Pancreas (tissue), 10 donors: Measurements from ENCODE around the gene TRPM3. TPM values are rescaled to one million over a fixed set of nuclear protein-coding genes. Genes with fewer than 3 reads are reported as not detected.

ENCODE experiments used
- ATAC-seq, 4 donors: fragments of 200-7000 bp; cut with Tn5 transposase; one replicate each; pipeline versions ENCODE4 v1.8.0 to v1.9.1; 2020; ENCODE audit warnings: mild to moderate bottlenecking in 4 of 4, moderate library complexity in 4 of 4
- DNase-seq, 6 donors: peaks; one replicate each; pipeline ENCODE4 v3.0.0-alpha.2; 2020
- FAIRE-seq: peaks from 2 replicates; lab custom pipeline; 2012; peaks lifted over from hg19 to GRCh38; lab: Jason Lieb, UNC
- H3K27ac ChIP-seq, 4 donors: fragments of 200-600 bp; sonication (generic); 1 replicate in 3 of 4; 2 replicates in 1 of 4; pipeline versions ENCODE4 v1.5.0 to v1.8.0; 2020
- H3K27me3 ChIP-seq, 4 donors: fragments of 200-600 bp; one replicate each; pipeline ENCODE4 v1.8.0; 2021
- H3K36me3 ChIP-seq, 3 donors: fragments of 200-600 bp; sonication (generic) in 1 of 3; one replicate each; pipeline versions ENCODE4 v1.5.0 to v1.8.0; 2020 to 2021
- H3K4me1 ChIP-seq, 3 donors: fragments of 200-600 bp; one replicate each; pipeline ENCODE4 v1.8.0; 2021
- H3K4me3 ChIP-seq, 4 donors: fragments of 200-600 bp; sonication (generic) in 2 of 4; one replicate each; pipeline versions ENCODE4 v1.5.0 to v1.8.0; 2020 to 2021
- H3K9me3 ChIP-seq, 4 donors: fragments of 200-600 bp; one replicate each; pipeline ENCODE4 v1.8.0; 2021
- WGBS, 2 donors: extraction: QIAGEN DNeasy Blood & Tissue Kit; methylation state at CpG; one replicate each; pipeline ENCODE4 v1.1.7; 2013; 5-methylcytosine and 5-hydroxymethylcytosine counted together
- intact Hi-C, 3 donors: fragments of 100-400 bp; cut with DNase I; formaldehyde crosslinking; loops; one replicate each; pipeline versions ENCODE4 v1.11.1 to v1.14.2; 2022
- polyA plus RNA-seq, 2 donors: library from polyadenylated mRNA; stranded (reverse); fragments of 200-250 nt; gene quantifications; one replicate each; pipeline ENCODE4 v1.2.3, GENCODE V29; 2013
- total RNA-seq, 6 donors: library from RNA; stranded (reverse); fragmentation: NEBNext Ultra II Directional in 4 of 6; extraction: Animal tissue kit (Norgen Biotek cat#: 25700) in 4 of 6; gene quantifications; one replicate each; pipeline versions ENCODE4 v1.2.1 to v1.2.4, GENCODE V29; 2021 to 2023
- TF ChIP-seq, protein P1 (sequence below), 4 donors: fragments of 200-600 bp; sonication (generic) in 3 of 4; IDR thresholded peaks; one replicate each; pipeline versions ENCODE4 v1.5.0 to v1.8.0; 2021; ENCODE audit warnings: antibody characterized with exemption in 4 of 4
- donor health status: healthy with polysubstance abuse.
- donor health status: DM: no; HTN: no; CAD: no; lungs with moderate emphysema.
- donor health status: DM: no; HTN: no; CAD: no.
- donor health status: control.
- donor health status: control.
- donor health status: Bipolar disorder and iron deficiency.
- donor health status: DM: yes; HTN: yes; CAD: no.
- donor health status: DM: no; HTN: no; CAD: no.
- donor health status: DM: no; HTN: no; CAD: no.
- donor health status: DM: yes; HTN: yes; CAD: no.

TRPM3 gene
- total and polyA plus RNA-seq, 8 donors, result 0.22 to 1.9 (median 0.76) TPM

DNA sequence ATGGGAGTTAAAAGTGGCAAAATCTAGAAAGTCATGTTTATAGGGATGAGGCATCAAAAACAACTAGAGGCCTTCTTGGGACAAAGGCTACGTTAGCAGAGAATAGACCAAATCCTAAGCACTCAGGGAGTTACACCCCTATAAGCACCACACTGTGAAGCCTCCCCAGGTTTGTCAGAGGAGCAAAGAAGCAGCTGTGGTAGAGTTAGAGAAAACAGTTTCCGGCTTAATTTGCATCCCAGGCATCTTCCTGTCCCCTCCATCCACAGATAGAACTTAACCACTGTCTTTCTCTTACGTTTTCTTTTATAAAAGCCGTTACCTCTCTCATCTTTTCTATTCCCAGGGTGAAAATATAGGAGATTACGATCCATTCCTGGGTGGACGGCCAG, 518.4 kb downstream of the TRPM3 start:
- H3K27ac ChIP-seq, result no peak overlapping the region
- no peaks in the 10 kb centered on the region for H3K36me3 ChIP-seq
- H3K4me1 ChIP-seq, result peaks cover 3 to 9% (median 7%) of the 10 kb centered on the region in 3 donors
- H3K27me3 ChIP-seq, result no peaks in the 10 kb centered on the region
- FAIRE-seq (no peak), ATAC-seq (no peak), DNase-seq (no peak)
- TF ChIP-seq, protein P1, sequence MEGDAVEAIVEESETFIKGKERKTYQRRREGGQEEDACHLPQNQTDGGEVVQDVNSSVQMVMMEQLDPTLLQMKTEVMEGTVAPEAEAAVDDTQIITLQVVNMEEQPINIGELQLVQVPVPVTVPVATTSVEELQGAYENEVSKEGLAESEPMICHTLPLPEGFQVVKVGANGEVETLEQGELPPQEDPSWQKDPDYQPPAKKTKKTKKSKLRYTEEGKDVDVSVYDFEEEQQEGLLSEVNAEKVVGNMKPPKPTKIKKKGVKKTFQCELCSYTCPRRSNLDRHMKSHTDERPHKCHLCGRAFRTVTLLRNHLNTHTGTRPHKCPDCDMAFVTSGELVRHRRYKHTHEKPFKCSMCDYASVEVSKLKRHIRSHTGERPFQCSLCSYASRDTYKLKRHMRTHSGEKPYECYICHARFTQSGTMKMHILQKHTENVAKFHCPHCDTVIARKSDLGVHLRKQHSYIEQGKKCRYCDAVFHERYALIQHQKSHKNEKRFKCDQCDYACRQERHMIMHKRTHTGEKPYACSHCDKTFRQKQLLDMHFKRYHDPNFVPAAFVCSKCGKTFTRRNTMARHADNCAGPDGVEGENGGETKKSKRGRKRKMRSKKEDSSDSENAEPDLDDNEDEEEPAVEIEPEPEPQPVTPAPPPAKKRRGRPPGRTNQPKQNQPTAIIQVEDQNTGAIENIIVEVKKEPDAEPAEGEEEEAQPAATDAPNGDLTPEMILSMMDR (IDR thresholded peaks at IDR 0.05), result no peak
- H3K9me3 ChIP-seq, result no peaks in the 10 kb centered on the region
- intact Hi-C loops, result loop anchor here in 2 of 3 donors (5.0 to 10.0 kb wide), 2 partner anchors 248 to 251 kb away; no protein-coding TSS in a partner anchor
- WGBS, 2 donors, result 73 to 83% methylated on average over 6 of the region's 6 CpGs
- H3K4me3 ChIP-seq, result no peak overlapping the region

DNA sequence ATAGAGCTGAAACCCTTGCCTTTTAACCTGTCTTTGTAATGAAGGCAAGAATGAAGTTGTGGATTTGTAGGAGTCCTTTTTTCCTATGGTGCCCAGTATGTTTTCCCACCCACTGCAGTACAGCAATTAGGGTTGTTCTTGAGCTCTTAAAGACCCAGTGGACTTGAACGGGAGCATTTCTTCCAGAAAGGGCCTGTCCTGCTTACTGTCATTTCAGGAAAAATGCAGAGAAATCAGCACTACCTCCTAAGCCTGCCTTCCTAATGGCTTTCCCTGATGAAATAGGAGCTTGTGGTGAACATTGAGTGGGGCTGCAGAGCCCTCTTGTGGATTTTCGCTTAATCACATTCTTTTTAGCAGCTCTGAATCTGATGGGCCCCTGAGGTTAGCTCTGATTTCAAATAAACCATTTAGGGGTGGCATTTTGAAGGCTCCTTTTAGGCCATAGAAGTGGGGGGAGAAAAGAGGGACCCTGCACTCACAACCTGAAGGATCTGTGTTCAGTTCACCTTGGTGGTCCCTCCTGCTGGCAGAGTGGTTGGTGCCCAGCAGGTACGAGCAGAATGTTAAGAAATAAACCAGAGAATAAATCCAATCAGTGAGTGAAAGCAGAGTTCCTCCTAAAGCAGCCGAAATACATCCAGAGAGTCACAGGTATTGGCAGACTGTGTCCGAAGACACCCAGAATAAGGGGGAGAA, 519.0 kb downstream of the TRPM3 start:
- no peaks in the 10 kb centered on the region for H3K27me3 ChIP-seq
- peak; percentile 85 to 91 (median 91) for ATAC-seq
- WGBS, 2 donors, result 37 to 42% methylated on average over 5 of the region's 5 CpGs
- H3K4me1 ChIP-seq, result peaks cover 3 to 9% (median 7%) of the 10 kb centered on the region in 3 donors
- FAIRE-seq, result peak; percentile 17
- no peak overlapping the region for H3K27ac ChIP-seq
- peak in 3 of 6 donors; percentile 33 to 69 (median 36) for DNase-seq
- no peaks in the 10 kb centered on the region for H3K9me3 ChIP-seq
- intact Hi-C loops, result loop anchor here in 2 of 3 donors (5.0 to 10.0 kb wide), 2 partner anchors 248 to 250 kb away; no protein-coding TSS in a partner anchor
- no peak overlapping the region for H3K4me3 ChIP-seq
- H3K36me3 ChIP-seq, result no peaks in the 10 kb centered on the region
- TF ChIP-seq, protein P1 (IDR thresholded peaks at IDR 0.05), result peak; percentile 31 to 72 (median 51)

DNA sequence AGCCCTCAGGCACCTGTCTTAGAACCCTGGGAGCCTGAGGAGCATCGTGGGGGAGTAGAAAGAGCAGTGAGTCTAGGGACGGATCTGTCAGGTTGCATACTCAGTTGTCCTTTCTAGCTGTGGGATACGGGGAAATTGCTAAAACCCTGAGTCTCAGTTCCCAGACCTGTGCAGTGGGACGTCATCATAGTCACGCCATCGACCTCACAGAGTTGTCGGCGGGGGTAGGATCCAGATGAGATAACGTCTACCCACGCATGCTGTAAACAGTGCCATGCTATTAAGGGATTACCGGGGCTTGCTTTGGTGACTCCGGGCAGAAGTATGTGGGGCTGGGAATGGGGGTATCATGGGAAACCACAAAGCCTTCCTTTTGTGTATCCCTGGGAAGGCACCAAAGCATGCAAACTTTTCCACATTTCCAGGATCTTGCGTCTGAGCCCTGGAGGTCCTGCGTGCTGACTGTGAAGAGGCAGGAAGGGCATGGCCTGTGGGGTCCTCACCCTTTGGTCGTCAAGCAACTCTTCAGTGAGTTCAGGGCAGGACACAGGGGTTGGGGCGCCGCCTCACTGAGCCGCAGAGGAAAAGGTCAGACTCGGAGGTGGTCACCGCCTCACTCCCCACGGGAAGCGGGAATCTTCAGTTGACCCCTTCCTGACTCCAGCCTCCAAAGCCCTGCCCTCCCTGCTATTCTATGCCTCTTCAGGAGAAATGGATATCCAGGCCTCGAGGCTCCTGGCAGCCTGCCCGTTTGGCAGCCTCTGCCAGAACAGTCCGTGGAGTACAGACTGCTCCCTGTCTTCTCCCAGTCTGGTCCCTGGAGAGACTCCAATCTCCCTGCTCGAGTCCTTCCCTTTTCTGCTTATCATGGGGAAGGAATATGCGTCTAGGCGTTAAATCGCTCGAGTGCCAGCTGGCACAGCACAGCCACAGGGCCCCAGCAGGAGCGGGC, 520.1 kb downstream of the TRPM3 start:
- H3K36me3 ChIP-seq, result no peaks in the 10 kb centered on the region
- no peaks in the 10 kb centered on the region for H3K27me3 ChIP-seq
- intact Hi-C loops, result loop anchor here in 2 of 3 donors (5.0 to 10.0 kb wide), 2 partner anchors 246 to 249 kb away; no protein-coding TSS in a partner anchor
- 46 to 48% methylated on average over 30 to 31 of the region's 31 CpGs for WGBS, 2 donors
- no peak overlapping the region for H3K4me3 ChIP-seq
- no peaks in the 10 kb centered on the region for H3K9me3 ChIP-seq
- DNase-seq (peak; percentile 65 to 94 (median 82)), FAIRE-seq (peak; percentile 5), ATAC-seq (peak; percentile 75 to 82 (median 78))
- H3K27ac ChIP-seq, result peak overlapping the region in 3 of 4 donors; percentile 28 to 57 (median 51)
- TF ChIP-seq, protein P1 (IDR thresholded peaks at IDR 0.05), result no peak
- H3K4me1 ChIP-seq, result peaks cover 3 to 9% (median 7%) of the 10 kb centered on the region in 3 donors

DNA sequence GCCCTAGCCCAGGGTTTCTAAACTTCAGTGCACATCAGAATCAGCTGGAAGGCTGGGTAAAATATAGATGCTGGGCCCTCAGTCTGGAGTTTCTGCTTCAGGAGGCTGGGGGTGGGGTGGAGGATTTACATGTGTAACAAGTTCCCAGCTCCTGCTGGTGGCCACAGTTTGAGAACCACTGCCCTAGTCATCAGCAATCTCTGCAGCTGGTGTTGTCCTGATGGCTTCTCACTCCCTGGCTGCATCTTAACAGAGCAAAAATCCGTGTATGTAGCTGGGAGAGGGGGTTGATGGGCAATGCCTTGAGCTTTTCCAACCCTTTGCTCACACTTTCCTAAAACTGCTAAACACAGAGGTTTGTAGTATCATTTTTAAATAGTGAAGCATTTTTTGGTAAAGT, 520.9 kb downstream of the TRPM3 start:
- no peak overlapping the region for H3K4me3 ChIP-seq
- intact Hi-C loops, result loop anchor here in 2 of 3 donors (5.0 to 10.0 kb wide), 2 partner anchors 246 to 248 kb away; no protein-coding TSS in a partner anchor
- DNase-seq, result no peak
- no peak for ATAC-seq
- TF ChIP-seq, protein P1 (IDR thresholded peaks at IDR 0.05), result no peak
- H3K4me1 ChIP-seq, result peaks cover 3 to 9% (median 7%) of the 10 kb centered on the region in 3 donors
- peak overlapping the region in 3 of 4 donors; percentile 28 to 57 (median 51) for H3K27ac ChIP-seq
- no peaks in the 10 kb centered on the region for H3K9me3 ChIP-seq
- H3K36me3 ChIP-seq, result no peaks in the 10 kb centered on the region
- FAIRE-seq, result no peak
- WGBS, 2 donors, result 33 to 48% methylated on average over 1 of the region's 1 CpG
- H3K27me3 ChIP-seq, result no peaks in the 10 kb centered on the region
